Neural crest cell (in vitro differentiated cells): Measurements from ENCODE around the gene NEBL. TPM values are rescaled to one million over a fixed set of nuclear protein-coding genes. Genes with fewer than 3 reads are reported as not detected.

Experiments
- DNase-seq: peaks from one replicate; pipeline ENCODE4 v3.0.0; 2021; ENCODE audit warnings: low read depth, mixed read lengths, low spot score
- H3K27ac Mint-ChIP-seq: one replicate; pipeline ENCODE4 v1.8.0; 2021; ENCODE audit warnings: mild to moderate bottlenecking, mixed read lengths; ENCODE audit not compliant: unreplicated experiment
- H3K27me3 Mint-ChIP-seq: 2 replicates; pipeline ENCODE4 v1.8.0; 2021; ENCODE audit warnings: low read depth, mild to moderate bottlenecking, mixed read lengths
- H3K36me3 Mint-ChIP-seq: 2 replicates; pipeline ENCODE4 v1.8.0; 2021; ENCODE audit warnings: low read depth, mild to moderate bottlenecking, mixed read lengths
- H3K4me1 Mint-ChIP-seq: 2 replicates; pipeline ENCODE4 v1.8.0; 2021; ENCODE audit warnings: mixed read lengths
- H3K4me3 Mint-ChIP-seq: one replicate; pipeline ENCODE4 v1.8.0; 2021; ENCODE audit warnings: mild to moderate bottlenecking, mixed read lengths
- H3K9me3 Mint-ChIP-seq: 2 replicates; pipeline ENCODE4 v1.8.0; 2021; ENCODE audit warnings: mixed read lengths
- total RNA-seq: library from RNA; stranded (reverse); gene quantifications from 2 replicates; pipeline ENCODE4 v1.2.1, GENCODE V29; 2021
- TF ChIP-seq, protein P1 (sequence below): fragments of 200-600 bp; sonication (generic); conservative IDR thresholded peaks from 2 replicates; pipeline ENCODE4 v1.5.0; 2021; ENCODE audit warnings: antibody characterized with exemption, mild to moderate bottlenecking

The NEBL gene
- total RNA-seq, 1 donor from 2014 or later: 8.4 TPM

DNA sequence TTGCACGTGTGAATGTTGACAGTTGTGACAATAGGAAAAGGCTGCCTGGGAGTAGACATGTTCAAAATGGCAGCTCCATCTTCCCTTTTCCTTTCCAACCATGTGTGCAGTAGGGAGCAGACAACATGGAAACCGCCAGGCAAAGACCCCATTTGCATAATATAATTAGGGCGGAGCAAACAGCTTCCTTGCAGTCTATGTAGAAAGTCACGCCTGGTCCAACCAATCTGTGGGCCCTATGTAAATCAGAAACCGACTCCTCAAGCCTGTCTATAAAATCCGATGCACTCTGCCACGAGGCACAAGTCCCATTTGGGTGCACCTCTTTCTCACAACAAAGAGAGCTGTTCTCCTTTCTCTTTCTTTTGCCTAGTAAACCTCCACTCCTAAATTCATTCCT lies 19.6 kb downstream of the NEBL start:
- no peak for DNase-seq
- H3K4me3 Mint-ChIP-seq: no peak overlapping the region
- H3K27me3 Mint-ChIP-seq: no peaks in the 10 kb centered on the region
- H3K36me3 Mint-ChIP-seq: no peaks in the 10 kb centered on the region
- peaks cover 9% of the 10 kb centered on the region for H3K9me3 Mint-ChIP-seq
- no peak overlapping the region for H3K27ac Mint-ChIP-seq
- no peaks in the 10 kb centered on the region for H3K4me1 Mint-ChIP-seq
- TF ChIP-seq, protein P1, sequence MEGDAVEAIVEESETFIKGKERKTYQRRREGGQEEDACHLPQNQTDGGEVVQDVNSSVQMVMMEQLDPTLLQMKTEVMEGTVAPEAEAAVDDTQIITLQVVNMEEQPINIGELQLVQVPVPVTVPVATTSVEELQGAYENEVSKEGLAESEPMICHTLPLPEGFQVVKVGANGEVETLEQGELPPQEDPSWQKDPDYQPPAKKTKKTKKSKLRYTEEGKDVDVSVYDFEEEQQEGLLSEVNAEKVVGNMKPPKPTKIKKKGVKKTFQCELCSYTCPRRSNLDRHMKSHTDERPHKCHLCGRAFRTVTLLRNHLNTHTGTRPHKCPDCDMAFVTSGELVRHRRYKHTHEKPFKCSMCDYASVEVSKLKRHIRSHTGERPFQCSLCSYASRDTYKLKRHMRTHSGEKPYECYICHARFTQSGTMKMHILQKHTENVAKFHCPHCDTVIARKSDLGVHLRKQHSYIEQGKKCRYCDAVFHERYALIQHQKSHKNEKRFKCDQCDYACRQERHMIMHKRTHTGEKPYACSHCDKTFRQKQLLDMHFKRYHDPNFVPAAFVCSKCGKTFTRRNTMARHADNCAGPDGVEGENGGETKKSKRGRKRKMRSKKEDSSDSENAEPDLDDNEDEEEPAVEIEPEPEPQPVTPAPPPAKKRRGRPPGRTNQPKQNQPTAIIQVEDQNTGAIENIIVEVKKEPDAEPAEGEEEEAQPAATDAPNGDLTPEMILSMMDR: no peak

DNA sequence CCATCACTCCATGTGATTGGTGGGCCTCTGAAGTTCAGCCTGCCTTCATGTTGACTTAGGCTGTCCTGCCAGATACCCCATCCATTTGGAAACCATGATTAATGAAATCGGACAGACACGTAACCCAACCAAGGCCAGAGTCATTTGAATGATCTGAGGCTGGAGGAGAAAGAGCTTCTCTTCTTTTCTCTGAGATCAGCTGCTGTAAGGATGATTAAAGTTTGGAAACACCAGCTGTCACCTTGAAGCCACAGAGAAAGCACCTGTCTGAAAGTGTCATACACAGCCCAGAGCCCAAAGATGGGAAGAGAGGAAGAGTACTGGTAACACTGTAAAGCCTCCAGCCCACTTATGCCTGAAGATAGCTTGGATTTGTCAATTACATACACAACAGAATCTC lies 22.9 kb downstream of the NEBL start:
- Mint-ChIP-seq H3K36me3 (no peaks in the 10 kb centered on the region), H3K4me1 (no peaks in the 10 kb centered on the region), H3K9me3 (peaks cover 12% of the 10 kb centered on the region), H3K27ac (no peak overlapping the region), H3K27me3 (no peaks in the 10 kb centered on the region), H3K4me3 (no peak overlapping the region)
- TF ChIP-seq, protein P1: no peak
- DNase-seq: no peak

DNA sequence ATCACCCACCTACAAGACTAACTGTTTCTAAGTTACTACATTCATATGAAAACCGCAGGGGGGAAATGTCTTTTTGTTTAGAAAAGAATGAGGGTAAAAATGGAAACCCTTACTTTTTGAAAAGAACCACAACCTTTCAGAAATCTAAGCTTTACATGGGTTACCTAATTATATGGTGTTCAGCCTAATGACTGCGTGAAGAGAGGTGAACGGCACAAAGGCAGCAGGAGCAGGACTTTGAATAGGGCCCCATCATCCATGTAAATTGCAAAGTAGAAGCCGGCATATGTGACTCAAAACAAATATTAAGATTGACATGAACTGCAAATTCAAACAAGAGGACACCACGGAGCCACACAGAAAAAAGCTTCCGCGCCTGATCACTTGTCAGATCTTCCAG lies 25.1 kb downstream of the NEBL start:
- Mint-ChIP-seq H3K27me3 (no peaks in the 10 kb centered on the region), H3K27ac (no peak overlapping the region)

DNA sequence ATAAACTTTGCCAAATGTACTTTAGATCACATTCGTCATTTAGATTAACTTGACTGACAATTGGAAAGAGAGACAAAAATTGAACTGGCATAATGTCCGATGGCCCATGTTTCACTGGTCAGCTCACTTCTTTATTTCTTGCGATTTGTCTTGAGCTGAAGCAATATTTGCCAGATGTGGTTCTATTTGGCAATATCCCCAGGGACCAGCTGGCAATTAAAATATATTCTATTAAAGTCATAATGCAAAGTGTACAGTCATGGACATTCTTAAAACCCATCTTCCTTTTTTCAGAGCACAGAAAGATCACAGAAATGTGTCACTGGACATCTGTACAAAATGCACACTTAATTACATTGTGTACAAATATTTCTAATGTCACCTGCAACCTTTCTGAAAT lies 26.3 kb downstream of the NEBL start:
- Mint-ChIP-seq H3K9me3 (peaks cover 7% of the 10 kb centered on the region), H3K36me3 (no peaks in the 10 kb centered on the region), H3K4me3 (no peak overlapping the region), H3K27ac (no peak overlapping the region), H3K4me1 (no peaks in the 10 kb centered on the region), H3K27me3 (no peaks in the 10 kb centered on the region)
- no peak for DNase-seq
- TF ChIP-seq, protein P1: no peak

More for the DNA sequence above, 25.1 kb downstream of the NEBL start:
- no peaks in the 10 kb centered on the region for H3K36me3 Mint-ChIP-seq
- no peaks in the 10 kb centered on the region for H3K4me1 Mint-ChIP-seq
- no peak for DNase-seq
- no peak overlapping the region for H3K4me3 Mint-ChIP-seq
- H3K9me3 Mint-ChIP-seq: peaks cover 7% of the 10 kb centered on the region
- TF ChIP-seq, protein P1: no peak

DNA sequence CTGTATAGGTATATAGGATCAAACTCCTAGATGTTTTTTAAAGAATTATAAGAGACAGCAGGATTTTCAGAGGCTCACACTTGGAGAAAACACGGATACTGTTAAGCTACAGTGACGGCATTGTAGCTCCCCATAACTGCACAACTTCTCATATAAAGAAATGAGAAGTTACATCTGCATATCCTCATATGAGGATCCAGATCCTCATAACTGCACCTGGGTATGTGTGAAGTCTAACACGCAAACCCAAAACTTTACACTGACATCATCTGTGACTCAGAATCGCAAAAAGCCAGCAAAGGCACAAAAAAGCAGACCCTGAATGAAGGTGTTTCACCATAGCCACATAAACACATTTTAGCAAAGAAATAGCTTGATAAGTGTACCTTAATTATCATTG lies 34.1 kb downstream of the NEBL start:
- Mint-ChIP-seq H3K27ac (no peak overlapping the region), H3K4me1 (no peaks in the 10 kb centered on the region), H3K4me3 (no peak overlapping the region), H3K36me3 (no peaks in the 10 kb centered on the region), H3K27me3 (no peaks in the 10 kb centered on the region), H3K9me3 (no peaks in the 10 kb centered on the region)
- TF ChIP-seq, protein P1: no peak
- no peak for DNase-seq
